ENCODE measurements around the gene CTSV.
A peak's percentile ranks its signal among the peaks of the same experiment; 100 is the strongest.
"Not testable (repeated sequence)": the region's sequence is repeated elsewhere in the genome, so short reads cannot be mapped to it uniquely, and the experiment has no call there.

The CTSV gene

GRCh38 chr9:97039514-97039860 lies 545 bp upstream of the CTSV start:
- no peak for DNase-seq

- not testable (repeated sequence) for DNase-seq
These were observed 15.4 kb downstream of the CTSV start for GRCh38 chr9:97023505-97023904.

GRCh38 chr9:97013151-97014132 lies 25.5 kb downstream of the CTSV start:
- DNase-seq, result peak; percentile 79

- not testable (repeated sequence) for DNase-seq
These were observed 26.3 kb downstream of the CTSV start for GRCh38 chr9:97012617-97013016.

- not testable (repeated sequence) for DNase-seq
These were observed 36.7 kb downstream of the CTSV start for GRCh38 chr9:97002195-97002594.

GRCh38 chr9:97001338-97001737 lies 37.6 kb downstream of the CTSV start:
- DNase-seq, result not testable (repeated sequence)

GRCh38 chr9:97000139-97000787 lies 38.7 kb downstream of the CTSV start:
- not testable (repeated sequence) for DNase-seq

GRCh38 chr9:96999733-97000132 lies 39.2 kb downstream of the CTSV start:
- DNase-seq, result not testable (repeated sequence)

- not testable (repeated sequence) for DNase-seq
These were observed 41.8 kb downstream of the CTSV start for GRCh38 chr9:96997009-96997701.

GRCh38 chr9:96994531-96995016 lies 44.4 kb downstream of the CTSV start:
- DNase-seq, result not testable (repeated sequence)

- not testable (repeated sequence) for DNase-seq
These were observed 46.6 kb downstream of the CTSV start for GRCh38 chr9:96992303-96992702.

- DNase-seq, result not testable (repeated sequence)
These were observed 49.1 kb downstream of the CTSV start for GRCh38 chr9:96989747-96990318.

GRCh38 chr9:96984887-96985286 lies 54.1 kb downstream of the CTSV start:
- DNase-seq, result not testable (repeated sequence)

- DNase-seq, result not testable (repeated sequence)
These were observed 54.8 kb downstream of the CTSV start for GRCh38 chr9:96984139-96984538.

- DNase-seq, result not testable (repeated sequence)
These were observed 55.3 kb downstream of the CTSV start for GRCh38 chr9:96983496-96984122.

Data from midbrain (tissue), 1 donor.